GM23338 (cell line): ENCODE results near the gene LILRB5. TPM values are rescaled to one million over a fixed set of nuclear protein-coding genes. Genes with fewer than 3 reads are reported as not detected.

Source experiments
- ATAC-seq: fragments of 200-7000 bp; cut with Tn5 transposase; 3 replicates; pipeline ENCODE4 v1.9.1; 2020
- DNase-seq: peaks from one replicate; pipeline ENCODE4 v3.0.0-alpha.2; 2015; ENCODE audit warnings: low spot score
- H2AFZ ChIP-seq: fragments of 200-600 bp; sonication (generic); 2 replicates; pipeline ENCODE4 v1.8.0; 2016; ENCODE audit warnings: antibody characterized with exemption, mild to moderate bottlenecking, moderate library complexity
- H3F3A ChIP-seq: fragments of 200-600 bp; sonication (generic); replicated peaks from 2 replicates; pipeline ENCODE4 v1.8.0; 2017; ENCODE audit warnings: antibody characterized with exemption, mixed run types, low read depth
- H3K27ac ChIP-seq: fragments of 200-600 bp; sonication (generic); 2 replicates; pipeline ENCODE4 v1.6.1; 2016; ENCODE audit warnings: low read depth
- H3K27me3 ChIP-seq: fragments of 200-600 bp; sonication (generic); 2 replicates; pipeline ENCODE4 v1.8.0; 2016; ENCODE audit warnings: mild to moderate bottlenecking, mixed run types, moderate library complexity; ENCODE audit not compliant: insufficient read depth
- H3K36me3 ChIP-seq: fragments of 200-600 bp; sonication (generic); 2 replicates; pipeline ENCODE4 v1.8.0; 2016; ENCODE audit warnings: mild to moderate bottlenecking; ENCODE audit not compliant: insufficient read depth
- H3K4me1 ChIP-seq: fragments of 200-600 bp; sonication (generic); 2 replicates; pipeline ENCODE4 v1.8.0; 2016; ENCODE audit warnings: mild to moderate bottlenecking, moderate library complexity; ENCODE audit not compliant: insufficient read depth
- H3K4me2 ChIP-seq: fragments of 200-600 bp; sonication (generic); 2 replicates; pipeline ENCODE4 v1.7.1; 2017; ENCODE audit warnings: mixed run types
- H3K4me3 ChIP-seq: fragments of 200-600 bp; sonication (generic); 2 replicates; pipeline ENCODE4 v1.6.1; 2016; ENCODE audit warnings: mixed run types
- H3K79me2 ChIP-seq: fragments of 200-600 bp; sonication (generic); replicated peaks from 2 replicates; pipeline ENCODE4 v1.8.0; 2017; ENCODE audit warnings: mild to moderate bottlenecking; ENCODE audit not compliant: insufficient read depth
- H3K9me2 ChIP-seq: fragments of 200-600 bp; sonication (generic); 2 replicates; pipeline ENCODE4 v1.8.0; 2017; ENCODE audit not compliant: insufficient read depth
- H4K20me1 ChIP-seq: fragments of 200-600 bp; sonication (generic); replicated peaks from 2 replicates; pipeline ENCODE4 v1.8.0; 2017; ENCODE audit warnings: mild to moderate bottlenecking; ENCODE audit not compliant: insufficient read depth
- H3K27ac Mint-ChIP-seq: 2 replicates; pipeline ENCODE4 v1.8.0; 2020; ENCODE audit warnings: inconsistent platforms, mild to moderate bottlenecking, moderate library complexity, mixed read lengths
- H3K27me3 Mint-ChIP-seq: 3 replicates; pipeline ENCODE4 v1.8.0; 2022; ENCODE audit warnings: low read depth, mild to moderate bottlenecking, moderate library complexity, mixed read lengths, inconsistent platforms; ENCODE audit not compliant: insufficient read depth, poor library complexity
- H3K36me3 Mint-ChIP-seq: 3 replicates; pipeline ENCODE4 v1.8.0; 2021; ENCODE audit warnings: low read depth, mild to moderate bottlenecking, inconsistent platforms, moderate library complexity, mixed read lengths
- H3K4me1 Mint-ChIP-seq: 3 replicates; pipeline ENCODE4 v1.8.0; 2020; ENCODE audit warnings: mild to moderate bottlenecking, inconsistent platforms, mixed read lengths
- H3K4me3 Mint-ChIP-seq: 3 replicates; pipeline ENCODE4 v1.8.0; 2021; ENCODE audit warnings: moderate library complexity, mild to moderate bottlenecking, inconsistent platforms, mixed read lengths
- H3K9me3 Mint-ChIP-seq: 3 replicates; pipeline ENCODE4 v1.8.0; 2020; ENCODE audit warnings: moderate library complexity, mild to moderate bottlenecking, inconsistent platforms, mixed read lengths
- CREB1 ChIP-seq: fragments of 250-450 bp; sonication (Bioruptor Pico); IDR thresholded peaks from 2 replicates; pipeline ENCODE4 v1.5.0; 2020; ENCODE audit warnings: low read depth, mild to moderate bottlenecking, moderate library complexity
- CTCF ChIP-seq, 2 experiments: fragments of 200-600 bp in 1 of 2; sonication (generic) in 1 of 2; conservative IDR thresholded peaks; 2 replicates each; pipeline versions ENCODE4 v1.5.1 to v1.6.1; 2016 to 2017; ENCODE audit warnings: antibody characterized with exemption in 2 of 2, low read depth in 2 of 2, mild to moderate bottlenecking in 2 of 2, moderate library complexity in 1 of 2
- ETS1 ChIP-seq: IDR thresholded peaks from 2 replicates; pipeline ENCODE4 v1.6.1; 2016; ENCODE audit warnings: antibody characterized with exemption
- EZH2 ChIP-seq: fragments of 200-600 bp; sonication (generic); IDR thresholded peaks from one replicate; pipeline ENCODE4 v1.8.0; 2017; ENCODE audit warnings: antibody characterized with exemption, mild to moderate bottlenecking, low read depth; ENCODE audit not compliant: unreplicated experiment
- EZH2phosphoT487 ChIP-seq: fragments of 200-600 bp; sonication (generic); IDR thresholded peaks from one replicate; pipeline ENCODE4 v1.8.1; 2018; ENCODE audit warnings: antibody characterized with exemption; ENCODE audit not compliant: unreplicated experiment
- JUNB ChIP-seq: IDR thresholded peaks from one replicate; pipeline ENCODE4 v1.6.1; 2016; ENCODE audit warnings: antibody characterized with exemption; ENCODE audit not compliant: unreplicated experiment
- NANOG ChIP-seq: IDR thresholded peaks from 2 replicates; pipeline ENCODE4 v1.6.1; 2016; ENCODE audit warnings: antibody characterized with exemption, borderline replicate concordance
- POLR2AphosphoS5 ChIP-seq: IDR thresholded peaks from 2 replicates; pipeline ENCODE4 v1.6.1; 2016; ENCODE audit warnings: antibody characterized with exemption, low read depth
- REST ChIP-seq: IDR thresholded peaks from one replicate; pipeline ENCODE4 v1.6.1; 2018; ENCODE audit warnings: antibody characterized with exemption; ENCODE audit not compliant: unreplicated experiment
- STAT1 ChIP-seq: IDR thresholded peaks from one replicate; pipeline ENCODE4 v1.6.1; 2016; ENCODE audit warnings: antibody characterized with exemption; ENCODE audit not compliant: unreplicated experiment
- ZNF114 ChIP-seq: fragments of 250-450 bp; sonication (Bioruptor Pico); IDR thresholded peaks from 2 replicates; pipeline ENCODE4 v1.5.0; 2020; ENCODE audit warnings: mild to moderate bottlenecking, moderate library complexity
- ZNF331 ChIP-seq: fragments of 250-450 bp; sonication (Bioruptor Pico); IDR thresholded peaks from 2 replicates; pipeline ENCODE4 v1.5.0; 2020; ENCODE audit warnings: low read depth, mild to moderate bottlenecking, moderate library complexity
- polyA plus RNA-seq: library from polyadenylated mRNA; unstranded; fragments of >200 nt; fragmentation: Nextera tagmentation; extraction: Ambion mirVana; gene quantifications from 2 replicates; pipeline ENCODE4 v1.2.1, GENCODE V29; 2016
- total RNA-seq: library from RNA; depleted of rRNA; stranded (reverse); fragments of >200 nt; shearing (Covaris generic); gene quantifications from 2 replicates; pipeline ENCODE4 v1.2.3, GENCODE V29; 2014

The LILRB5 gene
- total and polyA plus RNA-seq, 2 experiments from 2014 or later: not detected

GRCh38 chr19:54299515-54299914 lies 42.4 kb upstream of the LILRB5 start:
- Histone ChIP-seq H3K36me3 (no peaks in the 10 kb centered on the region), H3K4me1 (no peaks in the 10 kb centered on the region), H4K20me1 (no peaks in the 10 kb centered on the region), H3F3A (no peaks in the 10 kb centered on the region), H3K79me2 (no peaks in the 10 kb centered on the region), H2AFZ (no peak overlapping the region), H3K4me3 (no peak overlapping the region), H3K4me2 (no peak overlapping the region), H3K9me2 (no peaks in the 10 kb centered on the region), H3K27me3 (no peaks in the 10 kb centered on the region), H3K27ac (no peak overlapping the region)
- H3K9me3 Mint-ChIP-seq: no peaks in the 10 kb centered on the region
- no peaks in the 10 kb centered on the region for H3K27me3 Mint-ChIP-seq
- ATAC-seq (no peak), DNase-seq (no peak)
- H3K4me1 Mint-ChIP-seq: no peaks in the 10 kb centered on the region
- no peak overlapping the region for H3K27ac Mint-ChIP-seq
- no peak overlapping the region for H3K4me3 Mint-ChIP-seq
- no peak for TF ChIP-seq EZH2
- TF ChIP-seq CTCF (conservative IDR thresholded peaks at IDR 0.05; ENCODE audit: low read depth in 2 of 2): no peak
- no peak for TF ChIP-seq JUNB
- TF ChIP-seq REST: no peak
- no peak for TF ChIP-seq EZH2phosphoT487
- TF ChIP-seq ZNF114: no peak
- no peak for TF ChIP-seq CREB1 (CRISPR knock-in tag)
- TF ChIP-seq STAT1: no peak
- no peaks in the 10 kb centered on the region for H3K36me3 Mint-ChIP-seq

GRCh38 chr19:54299126-54299498 lies 42.0 kb upstream of the LILRB5 start:
- Histone ChIP-seq H3K4me2 (no peak overlapping the region), H3K4me1 (no peaks in the 10 kb centered on the region), H3K79me2 (no peaks in the 10 kb centered on the region), H3K27me3 (no peaks in the 10 kb centered on the region), H3F3A (no peaks in the 10 kb centered on the region), H3K36me3 (no peaks in the 10 kb centered on the region), H3K27ac (no peak overlapping the region), H4K20me1 (no peaks in the 10 kb centered on the region), H3K4me3 (no peak overlapping the region), H2AFZ (no peak overlapping the region), H3K9me2 (no peaks in the 10 kb centered on the region)
- no peaks in the 10 kb centered on the region for H3K9me3 Mint-ChIP-seq
- H3K27ac Mint-ChIP-seq: no peak overlapping the region
- no peak for ATAC-seq
- no peaks in the 10 kb centered on the region for H3K36me3 Mint-ChIP-seq
- H3K4me3 Mint-ChIP-seq: no peak overlapping the region
- DNase-seq: no peak
- no peaks in the 10 kb centered on the region for H3K27me3 Mint-ChIP-seq
- no peaks in the 10 kb centered on the region for H3K4me1 Mint-ChIP-seq
- TF ChIP-seq REST (no peak), POLR2AphosphoS5 (no peak), NANOG (no peak), JUNB (no peak), CTCF (conservative IDR thresholded peaks at IDR 0.05; ENCODE audit: low read depth in 2 of 2) (no peak), CREB1 (CRISPR knock-in tag) (no peak), ZNF331 (no peak), ZNF114 (no peak), ETS1 (no peak), EZH2phosphoT487 (no peak)
